AG20443 (cell line): Measurements from ENCODE around the gene KBTBD13.

Experiments used
- DNase-seq: peaks from one replicate; pipeline ENCODE4 v3.0.0; 2012; ENCODE audit warnings: low spot score, mixed read lengths

Gene KBTBD13

GRCh38 chr15:65115086-65115485 lies 38.5 kb downstream of the KBTBD13 start, which contains the start of gene UBAP1L:
TSS of gene UBAP1L (minus strand) at chr15:65115200. CDS start at chr15:65106215, 8,985 bp downstream.
- DNase-seq = no peak

GRCh38 chr15:65115542-65115941 lies 39.0 kb downstream of the KBTBD13 start:
- no peak for DNase-seq
